ENCODE data around the gene ABCB1.

DNA sequence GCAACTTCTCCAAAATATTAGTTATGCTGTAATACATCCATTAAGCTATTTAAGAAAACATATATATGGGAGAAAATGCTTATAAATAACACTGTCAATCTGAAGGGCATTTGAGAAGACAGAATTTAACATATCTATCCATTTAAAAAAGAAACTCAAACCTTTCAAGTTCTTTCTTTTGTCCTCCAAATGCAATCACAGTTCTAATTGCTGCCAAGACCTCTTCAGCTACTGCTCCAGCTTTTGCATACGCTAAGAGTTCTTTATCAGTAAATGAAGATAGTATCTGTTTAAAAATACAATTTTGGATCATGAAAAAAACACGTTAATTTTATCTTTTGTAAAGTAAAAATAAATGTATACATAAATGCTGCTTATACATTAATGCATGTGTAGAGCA, 39.6 kb downstream of the ABCB1 start:
- TF ChIP-seq, protein P1, sequence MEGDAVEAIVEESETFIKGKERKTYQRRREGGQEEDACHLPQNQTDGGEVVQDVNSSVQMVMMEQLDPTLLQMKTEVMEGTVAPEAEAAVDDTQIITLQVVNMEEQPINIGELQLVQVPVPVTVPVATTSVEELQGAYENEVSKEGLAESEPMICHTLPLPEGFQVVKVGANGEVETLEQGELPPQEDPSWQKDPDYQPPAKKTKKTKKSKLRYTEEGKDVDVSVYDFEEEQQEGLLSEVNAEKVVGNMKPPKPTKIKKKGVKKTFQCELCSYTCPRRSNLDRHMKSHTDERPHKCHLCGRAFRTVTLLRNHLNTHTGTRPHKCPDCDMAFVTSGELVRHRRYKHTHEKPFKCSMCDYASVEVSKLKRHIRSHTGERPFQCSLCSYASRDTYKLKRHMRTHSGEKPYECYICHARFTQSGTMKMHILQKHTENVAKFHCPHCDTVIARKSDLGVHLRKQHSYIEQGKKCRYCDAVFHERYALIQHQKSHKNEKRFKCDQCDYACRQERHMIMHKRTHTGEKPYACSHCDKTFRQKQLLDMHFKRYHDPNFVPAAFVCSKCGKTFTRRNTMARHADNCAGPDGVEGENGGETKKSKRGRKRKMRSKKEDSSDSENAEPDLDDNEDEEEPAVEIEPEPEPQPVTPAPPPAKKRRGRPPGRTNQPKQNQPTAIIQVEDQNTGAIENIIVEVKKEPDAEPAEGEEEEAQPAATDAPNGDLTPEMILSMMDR (IDR thresholded peaks at IDR 0.05), result no peak
- TF ChIP-seq POLR2AphosphoS5 (IDR thresholded peaks at IDR 0.05), result no peak
